Measurements from ENCODE around the gene RAD50. TPM values are rescaled to one million over a fixed set of nuclear protein-coding genes. Genes with fewer than 3 reads are reported as not detected.
A peak's percentile ranks its signal among the peaks of the same experiment; 100 is the strongest.
"Not testable (repeated sequence)": the region's sequence is repeated elsewhere in the genome, so short reads cannot be mapped to it uniquely, and the experiment has no call there.

Gene RAD50
- 12.4 and 21.3 TPM in 2 replicates for total RNA-seq

- DNase-seq (ENCODE audit: low read depth), result no peak
- H3K4me3 ChIP-seq (ENCODE audit: low read depth, low read length), result peak within 1 kb of the TSS; percentile 82
- TF ChIP-seq CTCF (conservative IDR thresholded peaks at IDR 0.05; ENCODE audit: low read depth, low read length), result no peak
Measured at GRCh38 chr5:132556763-132557477, at the start of gene RAD50. TSS of gene RAD50 (plus strand) at chr5:132556977. CDS start at chr5:132557325, 348 bp downstream.

- H3K4me3 ChIP-seq (ENCODE audit: low read depth, low read length), result no peak overlapping the region
- DNase-seq (ENCODE audit: low read depth), result no peak
- no peak for TF ChIP-seq CTCF (conservative IDR thresholded peaks at IDR 0.05; ENCODE audit: low read depth, low read length)
Measured at GRCh38 chr5:132510076-132510475, 46.7 kb upstream of the RAD50 start.

- not testable (repeated sequence) for DNase-seq (ENCODE audit: low read depth); H3K4me3 ChIP-seq (ENCODE audit: low read depth, low read length)
Measured at GRCh38 chr5:132513618-132514336, 43.0 kb upstream of the RAD50 start.

- H3K4me3 ChIP-seq (ENCODE audit: low read depth, low read length); DNase-seq (ENCODE audit: low read depth): not testable (repeated sequence)
Measured at GRCh38 chr5:132522067-132522466, 34.7 kb upstream of the RAD50 start.

GRCh38 chr5:132524877-132525276 is 31.9 kb upstream of the RAD50 start:
- not testable (repeated sequence) for H3K4me3 ChIP-seq (ENCODE audit: low read depth, low read length); DNase-seq (ENCODE audit: low read depth)

GRCh38 chr5:132525299-132525724 is 31.5 kb upstream of the RAD50 start:
- H3K4me3 ChIP-seq (ENCODE audit: low read depth, low read length), result no peak overlapping the region
- TF ChIP-seq CTCF (conservative IDR thresholded peaks at IDR 0.05; ENCODE audit: low read depth, low read length), result no peak
- DNase-seq (ENCODE audit: low read depth), result no peak

GRCh38 chr5:132526290-132526973 is 30.3 kb upstream of the RAD50 start:
- DNase-seq (ENCODE audit: low read depth), result no peak
- peak; percentile 90 for TF ChIP-seq CTCF (conservative IDR thresholded peaks at IDR 0.05; ENCODE audit: low read depth, low read length)
- H3K4me3 ChIP-seq (ENCODE audit: low read depth, low read length), result no peak overlapping the region

GRCh38 chr5:132526974-132527564 is 29.7 kb upstream of the RAD50 start:
- TF ChIP-seq CTCF (conservative IDR thresholded peaks at IDR 0.05; ENCODE audit: low read depth, low read length), result no peak
- H3K4me3 ChIP-seq (ENCODE audit: low read depth, low read length), result no peak overlapping the region
- no peak for DNase-seq (ENCODE audit: low read depth)

Measured in epithelial cell of proximal tubule (primary cell).